HG02610 (cell line): Measurements from ENCODE around the gene SEL1L2.

Experiments
- ATAC-seq: cut with Tn5 transposase; IDR thresholded peaks from one replicate; pipeline ENCODE4 v1.9.1; 2021; ENCODE audit warnings: mild to moderate bottlenecking, moderate library complexity; ENCODE audit not compliant: unreplicated experiment

The SEL1L2 gene

DNA sequence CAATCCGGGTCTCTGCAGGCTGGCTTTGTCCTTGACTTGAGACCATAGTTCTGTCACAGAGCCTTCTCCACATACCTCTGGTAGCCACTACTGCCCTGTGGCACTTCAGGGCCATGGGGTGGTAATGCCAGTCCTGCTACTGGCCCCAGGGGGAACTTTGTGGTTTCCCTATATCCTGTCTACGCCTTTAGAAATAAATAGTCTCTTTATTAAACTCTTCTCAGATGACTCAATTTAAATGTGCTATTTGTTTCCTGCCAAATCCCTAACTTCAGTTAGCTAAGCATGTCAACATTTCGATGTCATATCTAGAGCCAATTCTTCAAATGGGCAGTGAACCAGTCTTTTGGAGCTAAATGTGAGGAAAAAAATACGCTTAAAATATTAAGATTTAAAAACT lies 60.1 kb downstream of the SEL1L2 start:
- no peak for ATAC-seq

- ATAC-seq: no peak
Observed at GRCh38 chr20:13929836-13930235, 60.6 kb downstream of the SEL1L2 start.

DNA sequence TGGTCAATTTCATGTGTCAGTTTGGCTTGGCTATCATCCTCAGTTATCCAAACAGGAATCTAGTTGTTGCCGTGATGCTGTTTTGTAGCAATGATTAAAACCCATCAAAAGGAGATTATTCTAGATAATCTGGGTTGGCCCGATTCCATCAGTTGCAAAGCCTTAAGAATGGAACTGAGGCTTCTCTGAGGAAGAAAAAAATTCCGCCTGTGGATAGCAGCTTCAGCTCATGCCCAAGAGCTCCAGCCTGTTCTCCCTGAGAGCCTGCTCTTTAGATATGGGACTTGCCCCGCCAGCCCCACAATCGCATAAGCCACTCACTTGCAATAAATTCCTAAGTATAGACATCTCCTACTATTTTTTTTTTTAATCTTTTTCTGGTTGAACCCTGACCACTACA lies 61.5 kb downstream of the SEL1L2 start:
- no peak for ATAC-seq

- no peak for ATAC-seq
Observed at GRCh38 chr20:13927171-13927570, 63.2 kb downstream of the SEL1L2 start.

- ATAC-seq: no peak
Observed at GRCh38 chr20:13922241-13922640, 68.2 kb downstream of the SEL1L2 start.

DNA sequence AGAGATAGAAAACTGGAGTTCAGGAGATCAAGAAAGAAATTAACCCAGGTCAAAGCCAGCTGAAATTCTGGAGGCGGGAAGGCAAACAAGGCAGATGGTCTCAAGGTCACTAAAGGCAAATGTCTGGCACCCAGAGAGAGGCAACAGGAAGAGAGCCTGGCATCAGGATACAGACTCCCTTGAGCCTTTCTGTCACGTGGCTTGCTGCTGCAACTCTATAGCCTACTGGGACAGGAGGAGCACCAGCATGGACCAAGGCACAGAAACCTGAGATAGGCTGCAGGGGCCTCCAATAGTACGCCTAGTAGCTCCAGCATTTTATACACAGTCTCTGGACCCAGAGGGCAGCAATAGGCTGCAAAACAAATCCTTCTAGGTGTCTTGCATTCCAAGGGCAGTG lies 75.1 kb downstream of the SEL1L2 start:
- no peak for ATAC-seq

- no peak for ATAC-seq
Observed at GRCh38 chr20:13913572-13913971, 76.8 kb downstream of the SEL1L2 start.

GRCh38 chr20:13913131-13913530 lies 77.3 kb downstream of the SEL1L2 start:
- ATAC-seq: no peak

GRCh38 chr20:13910492-13910891 lies 79.9 kb downstream of the SEL1L2 start:
- no peak for ATAC-seq

DNA sequence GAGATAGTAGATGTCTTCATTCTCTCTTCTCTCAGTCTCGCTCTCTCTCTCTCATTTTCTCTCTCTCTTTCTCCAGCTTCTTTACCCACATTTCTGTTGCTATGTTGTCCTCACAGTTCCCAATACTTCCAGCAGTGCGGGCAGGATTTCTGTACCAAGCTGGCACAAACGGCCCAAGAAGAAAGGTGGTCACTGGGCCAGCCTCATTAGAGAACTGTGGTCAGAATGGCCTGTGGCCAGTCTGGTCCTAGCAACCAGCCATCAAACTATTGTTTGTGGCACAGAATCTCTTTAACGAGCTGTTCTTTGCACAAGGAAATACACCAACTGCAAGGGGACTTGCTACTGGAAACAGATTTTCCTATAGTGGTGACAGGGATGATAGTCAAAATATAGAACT lies 81.3 kb downstream of the SEL1L2 start:
- ATAC-seq: no peak

DNA sequence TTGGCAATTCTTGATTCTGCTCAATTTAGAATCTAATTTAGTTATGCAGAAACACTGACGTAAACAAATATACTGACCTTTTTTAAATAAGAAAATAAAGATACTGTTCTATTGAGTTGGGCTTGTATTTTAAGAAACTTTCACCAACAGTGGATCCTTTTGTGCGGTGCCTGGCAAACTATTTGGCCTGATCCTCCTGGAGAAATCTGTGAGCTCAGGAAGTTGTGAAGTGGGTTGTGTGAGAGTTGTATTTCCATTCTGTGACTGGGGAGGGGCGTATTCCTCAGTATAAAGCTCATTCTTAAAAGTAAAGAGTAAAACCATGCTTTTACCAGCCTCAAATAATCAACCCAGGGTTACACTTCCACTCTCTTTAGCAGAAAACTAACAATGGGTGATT lies 85.6 kb downstream of the SEL1L2 start:
- no peak for ATAC-seq

GRCh38 chr20:13900496-13900895 lies 89.9 kb downstream of the SEL1L2 start:
- no peak for ATAC-seq

GRCh38 chr20:13898012-13898612 lies 92.3 kb downstream of the SEL1L2 start:
- ATAC-seq: no peak

DNA sequence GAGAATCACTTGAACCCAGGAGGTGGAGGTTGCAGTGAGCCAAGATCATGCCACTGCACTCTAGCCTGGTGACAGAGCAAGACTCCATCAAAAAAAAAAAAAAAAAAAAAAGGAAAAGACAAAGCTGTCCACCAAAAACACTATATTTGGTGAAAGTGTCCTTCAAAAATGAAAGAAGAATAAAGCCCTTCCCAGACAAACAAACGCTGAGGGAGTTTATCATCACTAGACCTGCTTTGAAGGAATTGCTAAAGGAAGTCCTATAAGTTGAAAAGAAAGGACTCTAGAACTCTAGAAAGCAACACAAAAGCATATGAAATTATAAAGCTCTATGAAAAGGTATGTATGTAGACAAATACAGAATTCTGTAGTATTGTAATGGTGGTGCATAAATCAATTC lies 98.8 kb downstream of the SEL1L2 start:
- no peak for ATAC-seq

DNA sequence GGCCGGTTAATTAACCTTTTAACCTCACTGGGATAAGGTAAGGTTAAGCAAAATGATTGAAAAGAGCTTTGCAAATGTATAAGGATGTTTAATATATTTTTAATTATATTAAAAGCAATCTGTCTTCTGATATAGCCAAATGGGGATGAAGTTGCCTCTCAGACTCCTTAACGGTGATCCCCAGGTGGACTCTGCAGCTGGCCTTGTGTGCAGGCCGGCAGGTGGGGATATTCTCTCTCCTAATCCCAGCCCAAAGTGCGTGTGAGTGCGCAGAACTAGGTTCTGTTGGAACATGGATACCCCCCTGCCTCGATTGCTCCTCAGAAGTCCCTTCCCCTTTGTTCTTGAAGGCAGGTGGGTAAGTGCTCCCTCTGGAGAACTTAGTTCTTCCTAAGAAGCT lies 105.6 kb downstream of the SEL1L2 start:
- no peak for ATAC-seq

DNA sequence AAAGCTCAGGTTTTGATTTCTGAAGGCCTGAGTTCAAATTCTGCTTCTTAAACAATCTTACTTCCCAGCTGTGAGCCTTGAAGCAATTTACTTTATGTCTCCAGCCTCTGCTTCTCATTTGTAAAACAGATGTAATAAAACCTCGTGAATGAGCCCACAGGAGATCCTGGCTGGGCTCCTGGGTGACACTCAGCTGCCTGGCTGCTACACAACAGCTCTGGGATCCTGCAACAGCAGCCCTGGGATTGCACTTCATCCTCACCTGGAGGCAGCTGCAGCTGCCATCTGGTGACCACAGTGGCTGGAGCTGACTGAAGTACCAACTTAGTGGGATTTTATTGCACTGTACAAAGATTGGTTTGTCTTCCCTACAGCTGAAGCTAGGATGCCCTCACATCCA lies 107.0 kb downstream of the SEL1L2 start:
- ATAC-seq: no peak

DNA sequence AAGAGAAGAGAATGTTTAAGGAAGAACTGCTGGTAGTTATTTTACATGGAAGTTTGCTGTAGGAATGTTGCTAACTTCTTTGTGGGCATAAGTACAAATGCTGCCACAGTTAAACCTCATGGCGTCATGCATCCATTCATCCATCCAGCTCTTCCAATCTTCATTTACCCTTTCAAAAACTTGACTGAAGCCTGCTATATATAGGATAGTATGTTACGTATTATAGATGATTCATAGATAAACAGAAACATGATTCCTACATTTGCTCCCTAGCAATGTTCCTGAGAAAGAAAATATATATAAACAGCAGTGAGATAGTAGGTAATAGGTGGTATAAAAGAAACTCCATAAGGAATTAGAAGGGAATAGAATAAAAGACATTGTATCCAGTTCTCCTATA lies 111.8 kb downstream of the SEL1L2 start:
- ATAC-seq: no peak

GRCh38 chr20:13877793-13878192 lies 112.6 kb downstream of the SEL1L2 start:
- no peak for ATAC-seq

- no peak for ATAC-seq
Observed at GRCh38 chr20:13875265-13875811, 115.1 kb downstream of the SEL1L2 start.

DNA sequence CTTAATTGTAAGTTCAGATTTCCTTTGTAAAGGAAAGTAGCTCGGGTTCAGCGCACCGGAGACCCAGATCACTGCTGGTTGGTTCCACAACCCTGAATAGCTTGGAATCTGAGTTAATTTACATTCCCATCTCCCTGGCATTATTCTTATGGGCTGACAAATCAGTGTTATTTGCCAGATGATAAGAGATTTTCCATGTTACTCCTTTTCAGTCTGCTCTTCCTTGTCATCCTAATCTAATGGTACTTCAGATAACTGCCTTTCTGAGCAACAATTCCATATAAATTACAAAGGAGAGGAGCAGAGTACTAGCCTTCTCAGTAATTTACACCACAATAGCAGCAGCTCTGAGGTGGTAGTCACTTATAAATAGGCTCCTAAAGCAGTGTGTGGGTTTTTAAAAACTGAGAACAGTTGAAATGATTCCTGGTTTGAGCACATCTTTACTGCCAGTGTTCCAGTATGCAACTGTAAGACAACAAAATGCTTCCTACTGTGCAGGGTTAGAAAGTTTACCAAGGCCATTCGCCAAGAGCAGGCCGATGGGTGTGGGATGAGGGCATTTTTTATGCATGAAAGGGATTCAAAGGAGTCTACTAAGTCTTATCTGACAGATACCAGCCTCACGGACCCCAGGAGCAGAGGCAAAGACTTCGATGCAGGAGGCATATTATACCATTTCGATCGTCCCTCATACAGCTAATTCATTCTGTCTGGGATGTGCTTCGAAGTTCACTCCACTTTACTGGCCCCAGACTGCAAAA lies 115.8 kb downstream of the SEL1L2 start:
- ATAC-seq: no peak

GRCh38 chr20:13873831-13874230 lies 116.6 kb downstream of the SEL1L2 start:
- ATAC-seq: no peak

DNA sequence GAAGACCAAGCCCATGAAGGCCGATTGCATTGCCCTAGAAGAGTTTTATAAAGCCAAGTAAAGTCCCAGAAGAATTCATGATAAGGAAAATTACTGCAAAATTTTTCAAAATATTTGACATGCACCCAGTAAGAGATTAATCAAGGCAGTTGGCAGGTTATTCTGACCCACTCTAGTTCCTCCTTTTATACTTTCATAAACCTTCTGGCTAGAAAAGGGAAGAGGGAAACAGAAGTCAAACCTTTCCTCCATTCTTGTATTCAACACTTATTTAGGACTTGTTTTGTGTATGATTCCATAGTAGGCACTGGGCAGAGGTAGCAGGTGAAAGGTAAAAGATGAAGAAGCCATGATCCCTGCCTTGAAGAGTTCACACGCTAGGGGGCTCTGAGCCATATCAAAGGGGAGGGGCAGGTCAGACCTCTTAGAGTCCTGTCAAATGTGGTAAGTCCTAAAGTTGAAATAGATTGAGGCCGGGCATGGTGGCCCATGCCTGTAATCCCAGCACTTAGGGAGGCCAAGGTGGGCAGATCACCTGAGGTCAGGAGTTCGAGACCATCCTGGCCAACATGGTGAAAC lies 120.2 kb downstream of the SEL1L2 start:
- ATAC-seq: no peak
